ENCODE measurements around the gene SYTL5.

DNA sequence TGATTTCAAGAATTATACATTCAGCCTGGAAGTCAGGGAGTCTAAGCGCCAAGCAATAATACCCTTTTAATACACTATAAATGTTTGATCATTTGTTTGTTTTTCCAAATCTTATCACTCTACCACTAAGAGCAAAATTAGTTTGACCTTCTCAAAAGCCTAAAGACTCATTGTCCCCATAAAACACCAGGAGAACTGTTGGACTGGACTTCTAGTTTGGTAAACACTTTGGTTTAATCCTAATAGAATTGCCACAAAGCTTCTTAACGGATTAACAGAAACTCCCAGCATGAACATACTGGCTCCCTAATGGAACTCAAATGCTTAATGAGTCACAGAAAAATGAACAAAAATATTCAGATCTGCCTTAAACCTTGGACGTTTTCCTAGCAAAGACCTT lies 34.9 kb downstream of the SYTL5 start:
- TF ChIP-seq, protein P1, sequence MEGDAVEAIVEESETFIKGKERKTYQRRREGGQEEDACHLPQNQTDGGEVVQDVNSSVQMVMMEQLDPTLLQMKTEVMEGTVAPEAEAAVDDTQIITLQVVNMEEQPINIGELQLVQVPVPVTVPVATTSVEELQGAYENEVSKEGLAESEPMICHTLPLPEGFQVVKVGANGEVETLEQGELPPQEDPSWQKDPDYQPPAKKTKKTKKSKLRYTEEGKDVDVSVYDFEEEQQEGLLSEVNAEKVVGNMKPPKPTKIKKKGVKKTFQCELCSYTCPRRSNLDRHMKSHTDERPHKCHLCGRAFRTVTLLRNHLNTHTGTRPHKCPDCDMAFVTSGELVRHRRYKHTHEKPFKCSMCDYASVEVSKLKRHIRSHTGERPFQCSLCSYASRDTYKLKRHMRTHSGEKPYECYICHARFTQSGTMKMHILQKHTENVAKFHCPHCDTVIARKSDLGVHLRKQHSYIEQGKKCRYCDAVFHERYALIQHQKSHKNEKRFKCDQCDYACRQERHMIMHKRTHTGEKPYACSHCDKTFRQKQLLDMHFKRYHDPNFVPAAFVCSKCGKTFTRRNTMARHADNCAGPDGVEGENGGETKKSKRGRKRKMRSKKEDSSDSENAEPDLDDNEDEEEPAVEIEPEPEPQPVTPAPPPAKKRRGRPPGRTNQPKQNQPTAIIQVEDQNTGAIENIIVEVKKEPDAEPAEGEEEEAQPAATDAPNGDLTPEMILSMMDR (IDR thresholded peaks at IDR 0.05), result no peak
- TF ChIP-seq POLR2AphosphoS5 (IDR thresholded peaks at IDR 0.05), result no peak
- no peak for TF ChIP-seq POLR2A (IDR thresholded peaks at IDR 0.05)
